Measurements from ENCODE around the gene CCL23.

Gene CCL23

DNA sequence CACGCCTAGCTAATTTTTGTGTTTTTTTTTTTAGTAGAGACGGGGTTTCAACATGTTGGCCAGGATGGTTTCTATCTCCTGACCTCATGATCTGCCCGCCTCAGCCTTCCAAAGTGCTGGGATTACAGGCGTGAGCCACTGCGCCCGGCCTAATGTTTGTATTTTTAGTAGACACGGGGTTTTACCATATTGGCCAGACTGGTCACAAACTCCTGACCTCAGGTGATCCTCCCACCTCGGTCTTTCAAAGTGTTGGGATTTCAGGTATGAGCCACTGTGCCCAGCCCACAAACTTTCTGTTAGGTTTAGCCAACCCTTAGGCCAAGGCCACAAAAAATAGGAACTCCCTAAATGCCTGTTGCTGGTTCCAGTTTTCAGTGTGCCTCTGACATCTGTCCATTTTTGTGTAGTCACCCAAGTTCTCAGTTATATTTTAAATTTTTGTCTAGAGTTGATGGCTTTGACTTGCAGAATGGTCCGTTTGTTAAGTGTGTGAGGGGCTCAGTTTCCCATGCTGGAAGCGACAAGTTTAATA, 49.2 kb downstream of the CCL23 start:
- no peak for DNase-seq

- no peak for DNase-seq
Observed at GRCh38 chr17:35965272-35965671, 52.5 kb downstream of the CCL23 start.

DNA sequence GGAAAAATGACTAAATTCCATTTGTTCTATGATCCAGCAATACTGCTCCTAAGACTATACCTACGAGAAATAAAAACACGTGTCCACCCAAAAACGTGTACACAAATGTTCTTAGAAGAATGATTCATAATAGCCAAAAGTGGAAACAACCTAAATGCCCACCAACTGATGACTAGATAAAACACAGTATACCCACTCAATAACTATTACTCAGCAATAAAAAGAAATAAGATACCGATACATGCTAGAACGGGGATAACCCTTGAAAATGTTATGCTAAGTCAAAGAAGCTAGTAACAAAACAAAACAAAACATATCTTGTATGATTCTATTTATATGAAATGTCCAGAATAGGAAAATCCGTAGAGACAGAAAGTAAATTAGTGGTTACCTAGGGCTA, 54.1 kb downstream of the CCL23 start:
- no peak for DNase-seq
